HG02970 (cell line): Measurements from ENCODE around the gene OR2J2.
"Not testable (repeated sequence)": the region's sequence is repeated elsewhere in the genome, so short reads cannot be mapped to it uniquely, and the experiment has no call there.

ENCODE experiments used
- ATAC-seq: cut with Tn5 transposase; IDR thresholded peaks from one replicate; pipeline ENCODE4 v1.9.1; 2021; ENCODE audit warnings: mild to moderate bottlenecking, moderate library complexity, moderate number of reproducible peaks; ENCODE audit not compliant: unreplicated experiment, low FRiP score

OR2J2 gene

GRCh38 chr6:29218056-29218455 is 47.3 kb downstream of the OR2J2 start:
- ATAC-seq: not testable (repeated sequence)
